K562 (cell line): Measurements from ENCODE around the gene BICC1. TPM values are rescaled to one million over a fixed set of nuclear protein-coding genes. Genes with fewer than 3 reads are reported as not detected.

ENCODE experiments used
- ATAC-seq: fragments of 200-7000 bp; cut with Tn5 transposase; 3 replicates; pipeline ENCODE4 v1.9.1; 2020; ENCODE audit warnings: moderate library complexity
- BruUV-seq: library from RNA; stranded (reverse); fragments of 400-500 nt; replicated peaks from 2 replicates; lab custom pipeline; 2021; lab: Mats Ljungman, UMichigan
- CTCF ChIA-PET: fragments of 300-600 bp; formaldehyde crosslinking; extraction: SDS; loops from one replicate; lab custom pipeline; 2021; ENCODE audit warnings: low intra/inter-chr PET ratio; lab: Yijun Ruan, JAX
- POLR2A ChIA-PET: fragments of 300-600, 350-650 bp; sonication (Branson Sonifier 250); formaldehyde crosslinking; extraction: SDS; loops from one replicate; lab custom pipeline; 2021; ENCODE audit warnings: antibody characterized with exemption, inconsistent platforms; lab: Yijun Ruan, JAX
- DNase-seq, 4 experiments: peaks; one replicate each; pipeline versions ENCODE4 v3.0.0 to v3.0.0-alpha.2; 2011 to 2018; ENCODE audit warnings: low spot score in 3 of 4, mixed read lengths in 3 of 4; ENCODE audit errors: extremely low read depth in 1 of 4
- FAIRE-seq: peaks from 2 replicates; lab custom pipeline; 2011; peaks lifted over from hg19 to GRCh38; lab: Jason Lieb, UNC
- H2AFZ ChIP-seq: 2 replicates; pipeline ENCODE4 v1.6.0; 2011; ENCODE audit warnings: low read depth, low read length, control low read depth, inconsistent platforms
- H3K27ac ChIP-seq: fragments of 200-600 bp; 3 replicates; pipeline ENCODE4 v1.8.0; 2011; ENCODE audit warnings: low read depth, mild to moderate bottlenecking, control low read depth, inconsistent platforms, low read length, moderate library complexity, mixed read lengths; ENCODE audit errors: extremely low read depth
- H3K27me3 ChIP-seq, 2 experiments: fragments of 300-600 bp in 1 of 2; 2 replicates in 1 of 2; 3 replicates in 1 of 2; pipeline versions ENCODE4 v1.6.0 to v1.8.0; 2011; ENCODE audit warnings: inconsistent platforms in 2 of 2, low read length in 2 of 2, mild to moderate bottlenecking in 1 of 2, mixed read lengths in 1 of 2, moderate library complexity in 1 of 2; ENCODE audit not compliant: control insufficient read depth in 2 of 2, insufficient read depth in 2 of 2
- H3K36me3 ChIP-seq: fragments of 300-600 bp; 3 replicates; pipeline ENCODE4 v1.8.0; 2011; ENCODE audit warnings: mild to moderate bottlenecking, low read length, inconsistent platforms; ENCODE audit not compliant: control insufficient read depth, insufficient read depth
- H3K4me1 ChIP-seq, 2 experiments: fragments of 200-600 bp in 1 of 2; replicated peaks in 1 of 2; 2 replicates in 1 of 2; 3 replicates in 1 of 2; pipeline versions ENCODE4 v1.5.1 to v1.8.0; 2011; ENCODE audit warnings: inconsistent platforms in 2 of 2, low read length in 2 of 2, mild to moderate bottlenecking in 1 of 2, mixed read lengths in 1 of 2, moderate library complexity in 1 of 2; ENCODE audit not compliant: control insufficient read depth in 2 of 2, insufficient read depth in 2 of 2
- H3K4me2 ChIP-seq: 2 replicates; pipeline ENCODE4 v1.6.1; 2011; ENCODE audit warnings: low read length, control low read depth, inconsistent platforms, mixed read lengths; ENCODE audit not compliant: insufficient read depth
- H3K4me3 ChIP-seq: fragments of 200-600 bp; sonication (generic), shearing (Covaris generic); 2 replicates; pipeline ENCODE4 v1.5.1; 2016; ENCODE audit warnings: control low read depth, inconsistent platforms
- H3K79me2 ChIP-seq: fragments of 200-600 bp; 3 replicates; pipeline ENCODE4 v1.8.0; 2011; ENCODE audit warnings: low read length, inconsistent platforms; ENCODE audit not compliant: control insufficient read depth, insufficient read depth
- H3K9ac ChIP-seq, 2 experiments: 2 replicates each; pipeline versions ENCODE4 v1.6.0 to v1.6.1; 2011; ENCODE audit warnings: low read depth in 2 of 2, low read length in 2 of 2, control low read depth in 1 of 2, inconsistent platforms in 1 of 2, mild to moderate bottlenecking in 1 of 2, mixed read lengths in 1 of 2; ENCODE audit not compliant: insufficient read depth in 1 of 2
- H3K9me1 ChIP-seq: one replicate; pipeline ENCODE4 v1.6.0; 2011; ENCODE audit warnings: inconsistent platforms, mild to moderate bottlenecking, low read length, moderate library complexity; ENCODE audit not compliant: control insufficient read depth, insufficient read depth
- H3K9me3 ChIP-seq: replicated peaks from 2 replicates; pipeline ENCODE4 v1.5.1; 2011; ENCODE audit warnings: low read depth, low read length, inconsistent platforms; ENCODE audit not compliant: control insufficient read depth, insufficient read depth
- H4K20me1 ChIP-seq: replicated peaks from 2 replicates; pipeline ENCODE4 v1.6.1; 2011; ENCODE audit warnings: low read length, inconsistent platforms, mixed read lengths; ENCODE audit not compliant: control insufficient read depth, insufficient read depth
- CEBPZ ChIP-seq: fragments of 150-350 bp; IDR thresholded peaks from 2 replicates; pipeline ENCODE4 v1.6.1; 2014; ENCODE audit warnings: low read depth, mild to moderate bottlenecking, low read length, borderline replicate concordance
- MAFF ChIP-seq: IDR thresholded peaks from 2 replicates; pipeline ENCODE4 v1.6.1; 2012; ENCODE audit warnings: low read length, improper control_type of control experiment
- MTF1 ChIP-seq: fragments of 250-450 bp; sonication (Bioruptor Pico); IDR thresholded peaks from 2 replicates; pipeline ENCODE4 v1.9.0; 2021; ENCODE audit warnings: moderate library complexity, mild to moderate bottlenecking, inconsistent platforms, borderline replicate concordance
- NFIX ChIP-seq: fragments of 250-450 bp; sonication (Bioruptor Pico); IDR thresholded peaks from 2 replicates; pipeline ENCODE4 v1.4.0; 2020; ENCODE audit warnings: low read depth, mild to moderate bottlenecking, moderate library complexity
- PKNOX1 ChIP-seq: fragments of 450-650 bp; IDR thresholded peaks from 2 replicates; pipeline ENCODE4 v1.6.1; 2016
- PURB ChIP-seq: sonication (generic); formaldehyde crosslinking; IDR thresholded peaks from 2 replicates; pipeline ENCODE4 v1.9.0; 2021; ENCODE audit warnings: low read depth, mild to moderate bottlenecking, missing genetic modification reagents
- SMAD1 ChIP-seq: fragments of 150-350 bp; IDR thresholded peaks from 2 replicates; pipeline ENCODE4 v1.6.1; 2014; ENCODE audit warnings: low read length, low read depth; ENCODE audit not compliant: partially characterized antibody
- ZNF395 ChIP-seq: fragments of 200-800 bp; sonication (Bioruptor generic); IDR thresholded peaks from 2 replicates; pipeline ENCODE4 v1.6.1; 2017; ENCODE audit warnings: missing genetic modification characterization, missing compliant biosample characterization
- ZNF398 ChIP-seq: fragments of 250-450 bp; sonication (Bioruptor Pico); IDR thresholded peaks from 2 replicates; pipeline ENCODE4 v1.8.0; 2021; ENCODE audit warnings: moderate library complexity, mild to moderate bottlenecking, inconsistent platforms
- WGBS: fragments of 100-300 bp; shearing (Covaris generic); methylation state at CpG from one replicate; pipeline ENCODE4 v1.1.6; 2016; ENCODE audit warnings: low coverage, mixed read lengths; ENCODE audit not compliant: insufficient coverage; ENCODE audit errors: missing lambda C conversion rate; 5-methylcytosine and 5-hydroxymethylcytosine counted together
- in situ Hi-C: fragments of 300-500 bp; cut with MboI; formaldehyde crosslinking; loops from 4 replicates; pipeline ENCODE4 v1.15.0; 2018; ENCODE audit warnings: inconsistent platforms, mixed read lengths
- intact Hi-C: fragments of 100-400 bp; cut with micrococcal nuclease; formaldehyde crosslinking; loops from 2 replicates; pipeline ENCODE4 v1.14.2; 2022
- polyA plus RNA-seq, 8 experiments: library from polyadenylated mRNA; depleted of rRNA in 4 of 8; stranded (reverse) in 5 of 8; unstranded in 3 of 8; fragments of >200 nt; fragmentation: Nextera tagmentation in 2 of 8; fragmentation: Illumina TruSeq in 1 of 8; extraction: Ambion mirVana in 2 of 8; extraction: Trizol in 1 of 8; gene quantifications; 2 replicates each; pipeline versions ENCODE4 v1.2.1 to v1.2.3, GENCODE V29; 2011 to 2014; ENCODE audit warnings: inconsistent platforms in 1 of 8, missing spikeins in 1 of 8
- total RNA-seq, 7 experiments: library from RNA; depleted of rRNA in 6 of 7; stranded (reverse); fragments of >200 nt in 6 of 7; fragmentation: Illumina TruSeq in 2 of 7; extraction: Trizol in 2 of 7; gene quantifications; 2 replicates each; pipeline versions ENCODE4 v1.2.1 to v1.2.3, GENCODE V29; 2011 to 2021; ENCODE audit warnings: low replicate concordance in 1 of 7
- TF ChIP-seq, protein P1 (sequence below): fragments of 450-650 bp; IDR thresholded peaks from 2 replicates; pipeline ENCODE4 v1.6.1; 2017; ENCODE audit warnings: antibody characterized with exemption, mild to moderate bottlenecking

BICC1 gene
- total and polyA plus RNA-seq, 9 of the 15 experiments (the other 6 are each of a cell fraction or from before 2014, with no cell fraction given): not detected

- WGBS: 6% methylated on average over 4 of the region's 4 CpGs
- H2AFZ ChIP-seq: no peak overlapping the region
- no peak overlapping the region for H3K4me2 ChIP-seq
- no peaks in the 10 kb centered on the region for H3K9me1 ChIP-seq
- H3K4me3 ChIP-seq: no peak overlapping the region
- no peaks in the 10 kb centered on the region for H3K36me3 ChIP-seq
- no peaks in the 10 kb centered on the region for H3K4me1 ChIP-seq
- no peak for DNase-seq
- ATAC-seq: no peak
- intact Hi-C loops (no loop called here), in situ Hi-C loops (no loop called here)
- FAIRE-seq: no peak
- no peak overlapping the region for H3K27ac ChIP-seq
- H3K79me2 ChIP-seq: no peaks in the 10 kb centered on the region
- BruUV-seq: no TSS peak
- no peaks in the 10 kb centered on the region for H4K20me1 ChIP-seq
- POLR2A ChIA-PET: no interaction called here
- H3K9me3 ChIP-seq: no peaks in the 10 kb centered on the region
- no peak overlapping the region for H3K9ac ChIP-seq
- CTCF ChIA-PET: no interaction called here
- TF ChIP-seq ZNF395: no peak
- TF ChIP-seq SMAD1: no peak
- no peak for TF ChIP-seq PKNOX1
- TF ChIP-seq, protein P1, sequence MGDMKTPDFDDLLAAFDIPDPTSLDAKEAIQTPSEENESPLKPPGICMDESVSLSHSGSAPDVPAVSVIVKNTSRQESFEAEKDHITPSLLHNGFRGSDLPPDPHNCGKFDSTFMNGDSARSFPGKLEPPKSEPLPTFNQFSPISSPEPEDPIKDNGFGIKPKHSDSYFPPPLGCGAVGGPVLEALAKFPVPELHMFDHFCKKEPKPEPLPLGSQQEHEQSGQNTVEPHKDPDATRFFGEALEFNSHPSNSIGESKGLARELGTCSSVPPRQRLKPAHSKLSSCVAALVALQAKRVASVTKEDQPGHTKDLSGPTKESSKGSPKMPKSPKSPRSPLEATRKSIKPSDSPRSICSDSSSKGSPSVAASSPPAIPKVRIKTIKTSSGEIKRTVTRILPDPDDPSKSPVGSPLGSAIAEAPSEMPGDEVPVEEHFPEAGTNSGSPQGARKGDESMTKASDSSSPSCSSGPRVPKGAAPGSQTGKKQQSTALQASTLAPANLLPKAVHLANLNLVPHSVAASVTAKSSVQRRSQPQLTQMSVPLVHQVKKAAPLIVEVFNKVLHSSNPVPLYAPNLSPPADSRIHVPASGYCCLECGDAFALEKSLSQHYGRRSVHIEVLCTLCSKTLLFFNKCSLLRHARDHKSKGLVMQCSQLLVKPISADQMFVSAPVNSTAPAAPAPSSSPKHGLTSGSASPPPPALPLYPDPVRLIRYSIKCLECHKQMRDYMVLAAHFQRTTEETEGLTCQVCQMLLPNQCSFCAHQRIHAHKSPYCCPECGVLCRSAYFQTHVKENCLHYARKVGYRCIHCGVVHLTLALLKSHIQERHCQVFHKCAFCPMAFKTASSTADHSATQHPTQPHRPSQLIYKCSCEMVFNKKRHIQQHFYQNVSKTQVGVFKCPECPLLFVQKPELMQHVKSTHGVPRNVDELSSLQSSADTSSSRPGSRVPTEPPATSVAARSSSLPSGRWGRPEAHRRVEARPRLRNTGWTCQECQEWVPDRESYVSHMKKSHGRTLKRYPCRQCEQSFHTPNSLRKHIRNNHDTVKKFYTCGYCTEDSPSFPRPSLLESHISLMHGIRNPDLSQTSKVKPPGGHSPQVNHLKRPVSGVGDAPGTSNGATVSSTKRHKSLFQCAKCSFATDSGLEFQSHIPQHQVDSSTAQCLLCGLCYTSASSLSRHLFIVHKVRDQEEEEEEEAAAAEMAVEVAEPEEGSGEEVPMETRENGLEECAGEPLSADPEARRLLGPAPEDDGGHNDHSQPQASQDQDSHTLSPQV: no peak
- no peak for TF ChIP-seq PURB (CRISPR knock-in tag)
- no peak for TF ChIP-seq CEBPZ
- no peak for TF ChIP-seq MAFF
- no peak for TF ChIP-seq ZNF398 (CRISPR knock-in tag)
- TF ChIP-seq MTF1 (CRISPR knock-in tag): no peak
- TF ChIP-seq NFIX (CRISPR knock-in tag): no peak
- no peaks in the 10 kb centered on the region for H3K27me3 ChIP-seq
Measured at GRCh38 chr10:58662314-58662713, 149.6 kb downstream of the BICC1 start.
